Activated CD8-positive, alpha-beta memory T cell treated with anti-CD3 and anti-CD28 coated beads for 4 hours (primary cell): ENCODE measurements around the gene SGMS2.
A peak's percentile ranks its signal among the peaks of the same experiment; 100 is the strongest.

ENCODE experiments used
- DNase-seq, 2 donors: peaks; one replicate each; pipeline ENCODE4 v3.0.0-alpha.2; 2020; ENCODE audit warnings: low read depth in 2 of 2

Gene SGMS2

DNA sequence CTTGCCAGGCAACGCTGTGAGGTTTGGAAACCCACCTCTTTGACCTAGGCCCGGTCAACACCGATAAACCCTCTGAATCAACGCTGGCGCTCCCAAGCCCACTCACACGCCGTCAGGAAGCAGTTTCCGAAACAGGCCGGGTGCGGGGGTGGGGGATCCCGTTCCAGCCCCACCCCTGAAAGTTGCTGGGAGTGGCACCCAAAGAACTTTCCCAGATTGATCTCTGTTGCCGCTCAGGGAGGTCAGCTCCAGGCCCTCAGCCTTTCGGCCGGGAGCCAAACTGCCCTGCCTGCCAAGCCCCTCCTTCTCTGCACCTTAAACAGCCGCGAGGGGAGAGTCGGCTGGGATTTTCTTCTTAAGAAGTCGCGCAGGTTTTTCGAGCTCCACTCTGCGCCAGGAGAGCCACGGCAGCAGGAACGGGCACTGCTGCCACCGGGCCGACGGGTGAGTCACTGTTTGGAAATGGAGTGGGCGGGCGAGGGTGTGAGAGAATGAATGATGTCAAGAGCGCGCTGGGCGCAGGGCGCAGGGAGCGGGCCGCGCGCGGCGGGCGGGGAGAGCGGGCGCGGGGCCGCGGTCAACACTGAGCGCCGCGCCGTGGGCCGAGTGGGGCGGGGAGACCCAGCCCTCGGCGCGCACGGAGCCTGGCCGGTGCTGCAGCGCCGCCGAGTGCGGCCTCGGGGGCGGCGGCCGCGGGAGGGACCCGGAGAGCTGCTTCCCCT, at the start of gene SGMS2:
TSS of gene SGMS2 (plus strand) at position 583 of the 722 bp plus-strand sequence. CDS start 70,622 bp downstream, outside the sequence.
- DNase-seq = peak; percentile 23 to 45

DNA sequence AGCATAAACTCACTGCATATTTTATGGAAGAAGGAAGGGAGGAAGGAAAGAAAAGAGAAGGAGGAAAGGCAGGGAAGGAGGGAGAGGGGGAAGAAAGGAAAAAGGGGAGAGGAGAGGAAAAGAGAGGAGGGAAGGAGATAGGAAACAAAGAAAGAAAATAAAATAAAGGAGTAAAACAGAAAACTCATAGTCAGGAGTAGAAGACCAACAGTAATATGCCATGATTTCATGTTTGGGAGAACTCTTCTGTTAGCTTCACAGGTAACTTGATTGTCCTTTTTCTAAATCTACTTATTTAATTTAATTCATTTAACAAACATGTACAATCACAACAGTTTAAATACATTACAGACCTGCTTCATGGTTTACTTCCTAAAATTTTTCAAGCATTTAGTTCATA, 46.8 kb upstream of the SGMS2 start:
- no peak for DNase-seq

GRCh38 chr4:107778784-107779530, 45.8 kb upstream of the SGMS2 start:
- DNase-seq = no peak

DNA sequence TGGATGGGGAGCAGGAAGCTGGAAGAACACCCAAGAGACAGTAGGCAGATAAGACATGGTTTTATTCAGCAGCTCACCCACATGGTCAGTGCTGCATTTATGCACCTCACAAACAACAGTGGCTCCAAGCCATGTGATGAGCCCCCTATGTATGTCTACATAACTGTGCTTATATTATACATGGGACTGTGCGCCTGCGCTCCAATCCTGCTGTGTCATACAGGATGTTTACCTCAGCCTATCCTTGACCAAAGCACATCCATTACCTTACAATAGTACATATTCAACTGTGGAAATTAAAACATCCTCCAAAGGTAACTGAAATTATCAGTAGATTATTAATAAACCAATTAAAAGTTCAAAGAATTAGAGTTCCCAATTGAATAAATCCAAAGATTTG, 44.1 kb upstream of the SGMS2 start:
- DNase-seq = no peak

DNA sequence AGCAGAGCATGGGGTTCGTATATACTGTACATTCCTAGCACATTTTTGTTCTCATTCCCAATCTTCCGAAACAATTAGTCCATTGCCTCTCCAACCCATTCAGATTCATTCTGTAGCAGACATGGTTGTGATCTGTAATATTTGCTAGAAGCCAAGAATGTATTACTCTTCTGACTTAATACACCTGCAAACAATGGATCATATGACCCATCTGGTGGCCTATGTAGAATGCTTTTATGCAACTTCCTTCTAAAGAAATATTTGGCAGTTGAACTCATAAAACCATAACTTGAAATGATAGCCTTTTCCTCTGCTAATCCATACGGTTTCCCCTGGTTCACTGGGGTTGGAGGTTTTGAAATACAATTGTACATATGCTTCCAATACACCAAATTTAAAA, 32.8 kb upstream of the SGMS2 start:
- DNase-seq = no peak

DNA sequence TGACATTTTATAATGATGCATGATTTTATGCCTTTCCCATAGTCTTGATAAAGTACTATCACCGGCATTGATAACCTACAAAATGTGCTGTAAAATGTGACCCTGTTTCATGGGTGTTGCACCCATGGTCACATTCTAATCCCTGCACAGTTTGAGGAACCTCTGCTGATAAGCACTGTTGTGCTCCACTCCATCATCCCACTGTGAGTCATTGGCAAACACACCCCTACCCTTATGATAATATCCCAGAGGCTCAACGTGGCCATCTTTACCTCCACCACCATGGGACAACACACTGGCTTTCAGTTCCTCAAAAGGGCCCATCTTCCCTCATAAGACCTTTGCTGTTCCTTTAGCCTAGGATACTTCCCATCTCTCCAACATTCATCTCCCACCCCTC, 32.0 kb upstream of the SGMS2 start:
- no peak for DNase-seq

DNA sequence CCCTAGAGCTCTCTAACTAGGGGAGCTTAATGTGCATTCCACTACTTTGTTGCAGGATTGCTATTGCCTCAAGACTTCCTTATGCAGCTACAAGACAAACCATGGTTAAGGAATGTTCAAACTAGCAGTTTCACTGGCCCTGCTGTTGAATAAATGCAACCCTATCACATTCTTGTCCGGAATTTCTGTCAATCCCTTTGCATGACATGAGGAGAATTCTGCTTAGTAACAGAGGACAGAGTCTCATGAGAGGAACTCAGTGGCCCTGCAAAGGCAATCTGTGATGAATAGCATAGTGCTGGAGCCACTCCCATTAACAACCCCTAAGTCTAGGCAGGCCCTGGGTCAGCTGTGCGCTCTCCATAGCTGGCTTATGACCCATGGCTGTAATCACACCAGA, 30.7 kb upstream of the SGMS2 start:
- DNase-seq = no peak

- no peak for DNase-seq
Measured at GRCh38 chr4:107799669-107800450, 24.9 kb upstream of the SGMS2 start.

GRCh38 chr4:107800706-107801105, 24.0 kb upstream of the SGMS2 start:
- no peak for DNase-seq

- no peak for DNase-seq
Measured at GRCh38 chr4:107801766-107802211, 22.9 kb upstream of the SGMS2 start.

- no peak for DNase-seq
Measured at GRCh38 chr4:107804956-107805355, 19.8 kb upstream of the SGMS2 start.

GRCh38 chr4:107806196-107806595, 18.5 kb upstream of the SGMS2 start:
- DNase-seq = no peak

DNA sequence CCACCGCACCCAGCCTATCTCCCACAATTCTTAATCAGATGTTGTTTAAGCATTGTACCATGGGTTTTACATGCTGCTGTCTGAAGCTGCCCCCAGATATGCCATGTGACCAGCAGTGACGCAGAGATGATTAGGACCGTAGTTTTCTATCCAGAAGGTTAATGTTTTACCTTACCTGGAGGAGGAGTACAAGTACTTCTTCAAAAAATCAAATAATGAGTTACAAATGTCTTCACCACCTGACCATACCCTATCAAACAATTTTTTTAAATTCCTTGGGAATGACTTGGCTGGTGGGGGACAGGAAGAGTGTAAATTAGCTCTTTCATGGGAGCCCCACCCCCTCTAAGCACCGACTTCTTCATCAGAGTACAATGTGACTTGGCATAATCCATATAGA, 16.2 kb upstream of the SGMS2 start:
- no peak for DNase-seq

DNA sequence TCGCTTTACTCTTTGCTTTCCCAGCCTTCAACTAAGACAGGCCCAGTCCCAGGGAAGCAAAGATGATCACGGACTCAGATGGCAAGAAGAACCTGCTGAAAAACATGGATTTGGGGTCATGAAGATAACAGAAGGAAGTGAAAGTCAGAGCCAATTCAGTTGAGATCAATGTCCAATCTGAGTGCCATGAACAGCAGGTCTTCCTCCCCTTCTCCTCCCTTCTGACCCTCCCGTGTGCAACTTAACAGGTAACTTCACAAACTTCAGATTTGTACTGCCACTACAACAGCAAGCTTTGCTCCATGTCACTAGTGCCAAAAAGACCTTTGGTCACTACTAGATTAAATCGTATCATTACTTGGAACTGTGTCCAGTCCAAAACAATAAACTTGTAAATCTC, 15.5 kb upstream of the SGMS2 start:
- DNase-seq = no peak

DNA sequence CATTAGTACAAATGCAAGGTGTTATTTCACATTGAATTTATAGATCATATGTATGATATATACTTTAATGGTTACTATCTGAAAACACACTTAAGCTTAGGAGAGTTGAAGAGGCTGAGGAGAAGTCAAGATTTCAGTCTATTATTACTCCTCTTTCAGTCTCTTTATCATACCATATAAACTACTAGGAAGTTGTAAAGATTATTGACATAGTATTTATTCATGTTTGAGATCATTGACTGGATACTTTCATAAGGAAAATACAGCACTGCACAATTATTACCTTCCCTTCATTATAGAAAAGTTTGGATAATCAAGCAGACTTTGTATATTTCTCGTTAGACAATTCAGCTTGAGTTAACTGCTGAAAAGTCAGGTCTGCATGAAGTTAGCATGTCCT, 10.0 kb upstream of the SGMS2 start:
- no peak for DNase-seq

- DNase-seq = no peak
Measured at GRCh38 chr4:107815158-107815557, 9.6 kb upstream of the SGMS2 start.

DNA sequence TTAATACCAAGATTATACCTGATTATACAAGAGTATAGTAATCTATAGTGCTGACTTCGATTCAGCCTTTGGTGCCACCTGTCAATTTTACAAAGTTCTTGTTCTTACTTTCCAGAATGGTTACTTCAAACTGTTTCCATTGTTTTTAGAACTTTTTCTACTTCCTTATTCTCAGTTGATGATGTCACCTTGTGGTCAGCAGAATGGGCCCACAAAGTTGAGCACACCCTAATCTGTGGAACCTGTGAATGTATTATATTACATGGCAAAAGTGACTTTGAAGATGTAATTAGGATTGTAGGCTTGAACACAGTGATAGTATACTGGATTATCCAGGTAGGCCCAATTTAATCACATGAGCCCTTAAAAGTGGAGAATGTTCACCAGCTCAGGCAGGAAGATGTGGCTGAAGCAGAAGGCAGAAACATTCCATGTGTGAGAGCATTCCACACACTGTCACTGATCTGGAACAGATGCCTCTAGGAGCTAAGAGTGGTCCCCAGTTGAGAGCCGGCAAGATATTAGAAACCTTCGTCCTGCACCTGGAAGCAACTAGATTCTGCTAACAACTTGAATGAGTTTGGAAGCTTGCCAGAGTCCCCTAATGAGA, 6.3 kb upstream of the SGMS2 start:
- DNase-seq = no peak

DNA sequence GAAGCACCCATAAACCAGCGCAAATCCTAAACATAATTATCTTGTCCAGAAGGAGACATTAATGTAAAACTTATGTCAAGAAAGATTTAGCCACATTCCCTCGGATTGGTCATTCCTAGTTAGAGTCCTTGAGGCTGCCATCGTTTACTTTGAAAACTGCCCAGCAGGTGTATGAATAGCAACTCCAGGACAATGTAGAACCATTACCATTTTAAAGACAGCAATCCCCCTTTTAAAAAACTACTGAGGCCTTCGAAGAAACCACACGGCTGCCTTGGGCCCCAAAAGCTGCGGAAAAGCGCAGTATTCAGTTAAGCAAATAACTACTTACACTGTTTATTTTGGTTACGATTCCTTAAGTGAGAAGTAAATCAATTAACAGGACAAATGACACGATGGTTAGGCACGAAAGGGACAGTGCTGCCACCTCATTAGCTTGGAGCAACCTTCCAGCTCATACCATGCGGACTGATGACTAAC, 822 bp upstream of the SGMS2 start:
- DNase-seq = no peak

DNA sequence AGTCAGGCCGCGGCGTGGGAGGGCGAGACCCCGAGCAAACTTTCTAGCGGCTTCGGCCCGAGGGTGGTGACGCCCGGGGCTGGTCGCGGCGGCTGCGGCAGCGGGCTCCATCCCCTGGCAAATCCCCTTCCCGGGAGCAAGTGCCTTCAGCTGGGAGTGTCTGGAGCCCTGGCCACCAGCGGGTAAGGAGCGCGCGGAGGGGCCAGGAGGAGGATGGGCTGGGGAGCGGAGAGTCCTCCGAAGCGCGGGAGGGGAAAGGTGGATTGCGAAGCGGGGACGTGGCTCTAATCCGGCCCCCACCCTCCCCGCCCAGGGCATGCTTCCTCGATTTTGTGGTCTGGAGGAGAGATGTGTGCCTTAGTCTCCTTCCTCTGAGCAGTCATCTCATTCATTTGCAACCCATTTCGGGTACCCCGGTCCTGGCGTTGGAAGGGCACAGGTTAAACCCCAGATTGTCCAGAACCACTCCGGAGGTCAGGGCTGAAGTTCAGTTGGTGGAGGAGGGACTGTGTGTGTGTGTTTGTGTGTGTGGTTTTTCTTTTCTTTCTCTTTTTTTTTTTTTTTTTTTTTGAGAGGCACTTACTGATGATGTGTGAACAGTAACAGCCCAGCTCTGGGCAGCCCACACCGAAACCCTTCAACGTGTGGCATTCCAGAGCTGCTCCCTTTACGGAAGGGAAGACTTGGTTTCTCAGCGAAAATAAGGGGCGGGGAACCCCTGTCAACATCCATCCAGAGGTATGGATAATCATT, 516 bp downstream of the SGMS2 start:
- no peak for DNase-seq

- DNase-seq = no peak
Measured at GRCh38 chr4:107826421-107826980, 1.8 kb downstream of the SGMS2 start.
